HL-60/S4 treated with phorbol 12-myristate 13-acetate at 8.2 ng/mL for 4 days and 3 days (cell line): Measurements from ENCODE around the gene ANKIB1.
"Not testable (repeated sequence)": the region's sequence is repeated elsewhere in the genome, so short reads cannot be mapped to it uniquely, and the experiment has no call there.

Source experiments
- in situ Hi-C: fragments of 300-500 bp; cut with MboI; formaldehyde crosslinking; loops from 2 replicates; pipeline ENCODE4 v1.15.0; 2022; ENCODE audit warnings: low sequenced_read_pairs

The ANKIB1 gene

GRCh38 chr7:92402920-92403759 lies 157.4 kb downstream of the ANKIB1 start:
- in situ Hi-C loops, result no loop called here

- in situ Hi-C loops, result no loop called here
These were observed 157.9 kb downstream of the ANKIB1 start for GRCh38 chr7:92403760-92404074.

- in situ Hi-C loops, result no loop called here
These were observed 158.4 kb downstream of the ANKIB1 start for GRCh38 chr7:92404170-92404614.

- in situ Hi-C loops, result no loop called here
These were observed 163.6 kb downstream of the ANKIB1 start for GRCh38 chr7:92409357-92409756.

- in situ Hi-C loops, result not testable (repeated sequence)
These were observed 164.4 kb downstream of the ANKIB1 start for GRCh38 chr7:92410162-92410561.

- in situ Hi-C loops, result no loop called here
These were observed 167.0 kb downstream of the ANKIB1 start for GRCh38 chr7:92412745-92413144.

GRCh38 chr7:92413550-92413949 lies 167.8 kb downstream of the ANKIB1 start:
- in situ Hi-C loops, result no loop called here

GRCh38 chr7:92415225-92415624 lies 169.5 kb downstream of the ANKIB1 start:
- in situ Hi-C loops, result no loop called here

GRCh38 chr7:92417913-92418312 lies 172.1 kb downstream of the ANKIB1 start:
- in situ Hi-C loops, result no loop called here

- in situ Hi-C loops, result no loop called here
These were observed 176.1 kb downstream of the ANKIB1 start for GRCh38 chr7:92421676-92422435.

GRCh38 chr7:92422926-92423325 lies 177.2 kb downstream of the ANKIB1 start:
- in situ Hi-C loops, result no loop called here

GRCh38 chr7:92423710-92424131 lies 177.9 kb downstream of the ANKIB1 start:
- in situ Hi-C loops, result no loop called here

- in situ Hi-C loops, result no loop called here
These were observed 179.7 kb downstream of the ANKIB1 start for GRCh38 chr7:92425311-92425947.

- in situ Hi-C loops, result no loop called here
These were observed 181.4 kb downstream of the ANKIB1 start for GRCh38 chr7:92427193-92427592.

GRCh38 chr7:92432299-92432946 lies 186.6 kb downstream of the ANKIB1 start:
- in situ Hi-C loops, result no loop called here

GRCh38 chr7:92433019-92433418 lies 187.2 kb downstream of the ANKIB1 start:
- in situ Hi-C loops, result no loop called here

GRCh38 chr7:92435542-92435941 lies 189.8 kb downstream of the ANKIB1 start:
- in situ Hi-C loops, result no loop called here

- in situ Hi-C loops, result no loop called here
These were observed 191.1 kb downstream of the ANKIB1 start for GRCh38 chr7:92436612-92437445.

- in situ Hi-C loops, result no loop called here
These were observed 192.2 kb downstream of the ANKIB1 start for GRCh38 chr7:92437956-92438491.

- in situ Hi-C loops, result not testable (repeated sequence)
These were observed 196.9 kb downstream of the ANKIB1 start for GRCh38 chr7:92442720-92443119.
